ENCODE measurements around the gene C11orf24. TPM values are rescaled to one million over a fixed set of nuclear protein-coding genes. Genes with fewer than 3 reads are reported as not detected.

C11orf24 gene
- polyA plus RNA-seq, 3 donors: 9.5 to 21.8 (median 12.6) TPM

DNA sequence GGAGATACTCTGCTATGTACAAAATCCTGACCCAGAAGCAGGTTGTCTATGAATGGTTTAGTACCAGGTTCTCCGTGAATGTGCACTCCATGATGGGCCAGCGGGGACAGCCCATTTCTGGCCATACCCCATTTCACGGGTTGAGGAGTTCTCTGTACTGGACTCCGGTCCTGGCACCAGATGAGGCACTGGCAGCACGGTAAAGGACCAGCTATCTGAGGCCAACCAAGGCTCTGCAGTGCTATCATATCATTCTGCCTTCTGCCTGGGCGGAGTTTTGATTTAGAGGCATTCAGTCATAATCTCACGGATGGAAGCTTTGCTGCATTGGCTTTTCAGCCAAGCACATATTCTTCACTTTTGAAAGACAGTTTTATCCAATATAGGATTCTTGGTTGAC, 40.2 kb downstream of the C11orf24 start:
- H3K4me2 ChIP-seq (replicated peaks; ENCODE audit: extremely low read depth, low read length, poor library complexity, severe bottlenecking): no peak overlapping the region
- 95% methylated on average over 5 of the region's 7 CpGs for WGBS (ENCODE audit: insufficient coverage)
- Mint-ChIP-seq H3K4me3 (no peak overlapping the region), H3K27me3 (ENCODE audit: low read depth in 3 of 3) (peaks cover 10 to 17% (median 14%) of the 10 kb centered on the region in 3 donors), H3K27ac (no peak overlapping the region), H3K36me3 (no peaks in the 10 kb centered on the region), H3K4me1 (no peaks in the 10 kb centered on the region), H3K9me3 (peaks cover 14 to 48% (median 35%) of the 10 kb centered on the region in 7 donors)
- no peak overlapping the region for H2AFZ ChIP-seq (ENCODE audit: insufficient read depth, low read depth, low read length, poor library complexity, severe bottlenecking)
- no peaks in the 10 kb centered on the region for H3K36me3 ChIP-seq (replicated peaks in 1 of 2; ENCODE audit: control insufficient read depth in 1 of 2, insufficient read depth in 2 of 2, low read length in 2 of 2)
- no peaks in the 10 kb centered on the region for H4K20me1 ChIP-seq (ENCODE audit: insufficient read depth, low read length)
- no peak overlapping the region for H3K9ac ChIP-seq (ENCODE audit: insufficient read depth, low read length, poor library complexity, severe bottlenecking)
- no peak overlapping the region for H3K27ac ChIP-seq (ENCODE audit: low read depth in 1 of 2, low read length in 2 of 2)
- TF ChIP-seq, protein P1, sequence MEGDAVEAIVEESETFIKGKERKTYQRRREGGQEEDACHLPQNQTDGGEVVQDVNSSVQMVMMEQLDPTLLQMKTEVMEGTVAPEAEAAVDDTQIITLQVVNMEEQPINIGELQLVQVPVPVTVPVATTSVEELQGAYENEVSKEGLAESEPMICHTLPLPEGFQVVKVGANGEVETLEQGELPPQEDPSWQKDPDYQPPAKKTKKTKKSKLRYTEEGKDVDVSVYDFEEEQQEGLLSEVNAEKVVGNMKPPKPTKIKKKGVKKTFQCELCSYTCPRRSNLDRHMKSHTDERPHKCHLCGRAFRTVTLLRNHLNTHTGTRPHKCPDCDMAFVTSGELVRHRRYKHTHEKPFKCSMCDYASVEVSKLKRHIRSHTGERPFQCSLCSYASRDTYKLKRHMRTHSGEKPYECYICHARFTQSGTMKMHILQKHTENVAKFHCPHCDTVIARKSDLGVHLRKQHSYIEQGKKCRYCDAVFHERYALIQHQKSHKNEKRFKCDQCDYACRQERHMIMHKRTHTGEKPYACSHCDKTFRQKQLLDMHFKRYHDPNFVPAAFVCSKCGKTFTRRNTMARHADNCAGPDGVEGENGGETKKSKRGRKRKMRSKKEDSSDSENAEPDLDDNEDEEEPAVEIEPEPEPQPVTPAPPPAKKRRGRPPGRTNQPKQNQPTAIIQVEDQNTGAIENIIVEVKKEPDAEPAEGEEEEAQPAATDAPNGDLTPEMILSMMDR (IDR thresholded peaks at IDR 0.05): no peak
- no peak for DNase-seq
- H3K27me3 ChIP-seq (ENCODE audit: control insufficient read depth in 2 of 2, insufficient read depth in 2 of 2, low read length in 2 of 2): no peaks in the 10 kb centered on the region
- intact Hi-C loops (cut with micrococcal nuclease): no loop called here
- peaks cover 16 to 19% of the 10 kb centered on the region in 2 donors for H3K9me3 ChIP-seq (replicated peaks in 1 of 2; ENCODE audit: control insufficient read depth in 1 of 2, insufficient read depth in 1 of 2, low read length in 2 of 2)
- H3K79me2 ChIP-seq (ENCODE audit: insufficient read depth, low read length): no peaks in the 10 kb centered on the region
- H3K4me3 ChIP-seq (replicated peaks in 1 of 3; ENCODE audit: low read depth in 2 of 3, low read length in 3 of 3): no peak overlapping the region
- H3K4me1 ChIP-seq (ENCODE audit: control insufficient read depth in 1 of 2, insufficient read depth in 2 of 2, low read length in 2 of 2): no peaks in the 10 kb centered on the region

DNA sequence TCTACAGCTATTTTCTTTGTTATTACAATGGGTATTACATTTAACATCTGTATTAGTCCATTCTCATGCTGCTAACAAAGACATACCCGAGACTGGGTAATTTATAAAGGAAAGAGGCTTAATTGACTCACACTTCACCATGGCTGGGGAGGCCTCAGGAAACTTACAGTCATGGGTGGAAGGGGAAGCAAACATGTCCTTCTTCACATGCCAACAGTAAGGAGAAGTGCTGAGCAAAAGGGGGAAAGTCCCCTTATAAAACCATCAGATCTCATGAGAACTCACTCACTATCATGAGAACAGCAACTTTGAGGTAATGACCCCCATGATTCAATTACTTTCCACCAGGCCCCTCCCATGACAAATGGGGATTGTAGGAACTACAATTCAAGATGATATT, 42.2 kb downstream of the C11orf24 start:
- Histone ChIP-seq H3K36me3 (replicated peaks in 1 of 2; ENCODE audit: control insufficient read depth in 1 of 2, insufficient read depth in 2 of 2, low read length in 2 of 2) (no peaks in the 10 kb centered on the region), H3K4me1 (ENCODE audit: control insufficient read depth in 1 of 2, insufficient read depth in 2 of 2, low read length in 2 of 2) (no peaks in the 10 kb centered on the region), H2AFZ (ENCODE audit: insufficient read depth, low read depth, low read length, poor library complexity, severe bottlenecking) (no peak overlapping the region), H3K27ac (ENCODE audit: low read depth in 1 of 2, low read length in 2 of 2) (no peak overlapping the region), H3K79me2 (ENCODE audit: insufficient read depth, low read length) (no peaks in the 10 kb centered on the region), H3K27me3 (ENCODE audit: control insufficient read depth in 2 of 2, insufficient read depth in 2 of 2, low read length in 2 of 2) (no peaks in the 10 kb centered on the region), H3K9me3 (replicated peaks in 1 of 2; ENCODE audit: control insufficient read depth in 1 of 2, insufficient read depth in 1 of 2, low read length in 2 of 2) (peaks cover 16 to 31% of the 10 kb centered on the region in 2 donors), H3K4me2 (replicated peaks; ENCODE audit: extremely low read depth, low read length, poor library complexity, severe bottlenecking) (no peak overlapping the region), H3K9ac (ENCODE audit: insufficient read depth, low read length, poor library complexity, severe bottlenecking) (no peak overlapping the region), H4K20me1 (ENCODE audit: insufficient read depth, low read length) (no peaks in the 10 kb centered on the region), H3K4me3 (replicated peaks in 1 of 3; ENCODE audit: low read depth in 2 of 3, low read length in 3 of 3) (no peak overlapping the region)
- DNase-seq: peak in 1 of 3 donors; percentile 34
- no peak overlapping the region for H3K27ac Mint-ChIP-seq
- H3K4me3 Mint-ChIP-seq: no peak overlapping the region
- TF ChIP-seq, protein P1 (IDR thresholded peaks at IDR 0.05): no peak
- no peaks in the 10 kb centered on the region for H3K36me3 Mint-ChIP-seq
- peaks cover 8 to 13% (median 9%) of the 10 kb centered on the region in 3 donors for H3K27me3 Mint-ChIP-seq (ENCODE audit: low read depth in 3 of 3)
- WGBS (ENCODE audit: insufficient coverage): no CpG with 5 or more reads among the region's 1 CpG
- H3K4me1 Mint-ChIP-seq: no peaks in the 10 kb centered on the region
- H3K9me3 Mint-ChIP-seq: peaks cover 17 to 55% (median 37%) of the 10 kb centered on the region in 7 donors
- intact Hi-C loops (cut with micrococcal nuclease): no loop called here

All from CD14-positive monocyte (primary cell).